GM23248 (cell line): ENCODE data around the gene PRICKLE2.

Source experiments
- EZH2 ChIP-seq: fragments of 200-600 bp; sonication (generic); IDR thresholded peaks from 2 replicates; pipeline ENCODE4 v1.6.1; 2018; ENCODE audit warnings: antibody characterized with exemption, mild to moderate bottlenecking; ENCODE audit not compliant: insufficient read depth, poor library complexity, severe bottlenecking
- EZH2phosphoT487 ChIP-seq: fragments of 200-600 bp; sonication (generic); IDR thresholded peaks from 2 replicates; pipeline ENCODE4 v1.6.1; 2018; ENCODE audit warnings: antibody characterized with exemption, moderate library complexity, mild to moderate bottlenecking, low read depth; ENCODE audit not compliant: insufficient read depth

DNA sequence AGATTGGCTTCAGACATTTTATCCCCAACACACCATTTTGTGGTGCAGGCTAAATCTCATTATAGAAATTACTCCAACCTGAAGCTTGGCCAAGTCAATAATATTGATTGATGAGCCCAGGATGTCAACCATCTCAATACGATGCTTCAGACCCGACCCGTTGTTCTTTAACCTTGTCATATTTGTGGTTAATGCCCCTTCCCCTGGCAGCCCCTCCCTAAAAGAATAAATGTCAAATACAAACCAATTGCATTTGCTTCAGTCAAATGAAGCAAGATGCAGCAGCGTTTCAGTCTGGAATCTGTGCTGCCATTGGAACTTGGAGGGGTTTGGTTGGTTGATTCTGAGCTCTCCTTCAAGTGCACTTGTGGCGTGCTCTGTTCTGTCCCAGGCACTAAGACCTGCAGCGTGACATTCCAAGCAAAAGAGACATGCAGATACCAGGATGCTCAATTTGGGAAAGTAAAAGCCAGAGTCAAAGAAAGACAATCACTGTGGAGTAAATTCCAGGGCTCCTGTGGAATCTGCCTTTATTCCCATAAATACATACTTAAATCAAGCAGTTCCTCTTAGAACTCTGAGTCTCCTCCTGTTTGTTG lies 178.2 kb downstream of the PRICKLE2 start:
- TF ChIP-seq EZH2: no peak
- no peak for TF ChIP-seq EZH2phosphoT487
